GM21367 (cell line): ENCODE results near the gene RPLP2.
A peak's percentile ranks its signal among the peaks of the same experiment; 100 is the strongest.

Experiments used
- ATAC-seq: cut with Tn5 transposase; IDR thresholded peaks from one replicate; pipeline ENCODE4 v1.9.1; 2021; ENCODE audit not compliant: unreplicated experiment

RPLP2 gene

GRCh38 chr11:773425-773824 lies 36.3 kb upstream of the RPLP2 start:
- ATAC-seq, result no peak

- ATAC-seq, result no peak
These were observed 35.9 kb upstream of the RPLP2 start for GRCh38 chr11:773830-774229.

- no peak for ATAC-seq
These were observed 34.7 kb upstream of the RPLP2 start for GRCh38 chr11:774873-775592.

GRCh38 chr11:776263-776560 lies 33.6 kb upstream of the RPLP2 start:
- ATAC-seq, result no peak

GRCh38 chr11:776561-777287 lies 33.0 kb upstream of the RPLP2 start:
- ATAC-seq, result peak; percentile 9

GRCh38 chr11:777288-778255 lies 32.2 kb upstream of the RPLP2 start, which contains the start of gene GATD1:
Gene GATD1 (minus strand): TSS chr11:777487. CDS start chr11:777462, 25 bp downstream.
- ATAC-seq, result peak; percentile 59

- ATAC-seq, result no peak
These were observed 30.5 kb upstream of the RPLP2 start for GRCh38 chr11:778976-779954.

- ATAC-seq, result no peak
These were observed 29.7 kb upstream of the RPLP2 start for GRCh38 chr11:779955-780532.

- ATAC-seq, result no peak
These were observed 27.2 kb upstream of the RPLP2 start for GRCh38 chr11:782264-783174.

- ATAC-seq, result no peak
These were observed 26.2 kb upstream of the RPLP2 start for GRCh38 chr11:783581-784015.

GRCh38 chr11:786235-787083 lies 23.3 kb upstream of the RPLP2 start:
- ATAC-seq, result no peak

GRCh38 chr11:787084-787675 lies 22.6 kb upstream of the RPLP2 start:
- no peak for ATAC-seq

GRCh38 chr11:788009-788640 lies 21.6 kb upstream of the RPLP2 start:
- ATAC-seq, result no peak

- ATAC-seq, result no peak
These were observed 20.5 kb upstream of the RPLP2 start for GRCh38 chr11:788953-789940.

- ATAC-seq, result no peak
These were observed 19.8 kb upstream of the RPLP2 start, which contains the start of gene CEND1 for GRCh38 chr11:789943-790342. Gene CEND1 (minus strand): TSS chr11:790090. CDS start chr11:788576, 1,514 bp downstream.
